Muscle of back (tissue), 11 donors: ENCODE results near the gene ECSIT. TPM values are rescaled to one million over a fixed set of nuclear protein-coding genes. Genes with fewer than 3 reads are reported as not detected.

Source experiments
- DNase-seq, 3 donors: peaks; one replicate each; pipeline versions ENCODE4 v3.0.0 to v3.0.0-alpha.2; 2013
- polyA plus RNA-seq, 10 donors: library from polyadenylated mRNA; unstranded; fragments of 120-200 nt; gene quantifications; one replicate each; pipeline ENCODE4 v1.2.1, GENCODE V29; 2013; ENCODE audit not compliant: insufficient read length in 10 of 10

The ECSIT gene
- polyA plus RNA-seq, 10 donors: 29.7 to 48.4 (median 39.1) TPM

DNA sequence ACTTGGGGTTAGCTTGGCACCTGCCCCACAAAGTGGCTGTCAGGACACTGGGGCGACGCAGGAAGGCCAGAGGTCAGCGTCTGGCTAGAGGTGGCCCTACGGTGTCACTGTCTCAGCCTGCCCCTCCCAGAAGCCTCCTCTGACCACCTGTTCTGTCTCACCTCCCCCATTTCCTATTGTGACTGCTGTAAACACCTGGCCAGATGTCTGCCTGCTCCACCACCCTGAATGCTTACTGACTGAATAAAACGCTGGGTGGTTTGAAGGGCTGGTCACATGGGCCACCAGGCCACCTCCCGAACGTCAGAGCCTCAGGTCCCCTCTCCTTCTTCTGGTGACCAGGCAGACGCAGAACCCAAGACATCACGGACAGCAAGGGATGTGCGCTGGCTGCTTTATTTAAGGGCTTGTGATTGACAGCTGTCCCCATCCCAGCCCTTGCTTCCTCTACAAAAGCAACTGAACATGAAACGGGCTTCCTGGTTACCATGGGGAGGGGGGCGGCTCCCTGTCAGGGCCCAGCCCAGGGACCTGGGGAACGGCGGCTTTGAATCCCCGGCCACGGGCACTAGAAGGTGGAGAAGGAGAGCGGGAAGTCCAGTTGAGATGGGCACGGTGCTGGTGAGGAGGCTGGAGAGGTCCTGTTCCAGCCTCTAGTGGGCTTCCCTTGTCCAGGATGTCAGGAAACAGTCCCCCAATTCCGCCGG is 23.9 kb upstream of the ECSIT start:
- no peak for DNase-seq

- DNase-seq: peak in 1 of 3 donors; percentile 44
Observed at GRCh38 chr19:11551603-11552235, 22.8 kb upstream of the ECSIT start.

DNA sequence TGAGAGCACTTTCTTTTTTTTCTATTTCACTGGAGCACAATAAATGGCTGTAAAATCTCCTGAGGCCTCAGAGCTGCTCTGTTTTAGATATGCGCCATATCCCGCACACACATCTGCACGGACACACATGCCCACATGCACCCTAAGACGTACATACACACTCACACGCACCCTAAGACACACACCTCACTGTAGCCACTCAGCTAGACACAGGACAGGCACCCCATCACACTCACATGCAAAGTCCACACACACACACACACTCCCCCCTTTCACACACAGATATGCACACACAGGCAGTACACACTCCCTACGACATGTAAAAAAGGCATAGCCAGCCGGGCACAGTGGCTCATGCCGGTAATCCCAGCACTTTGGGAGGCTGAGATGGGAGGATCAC is 21.3 kb upstream of the ECSIT start:
- no peak for DNase-seq

DNA sequence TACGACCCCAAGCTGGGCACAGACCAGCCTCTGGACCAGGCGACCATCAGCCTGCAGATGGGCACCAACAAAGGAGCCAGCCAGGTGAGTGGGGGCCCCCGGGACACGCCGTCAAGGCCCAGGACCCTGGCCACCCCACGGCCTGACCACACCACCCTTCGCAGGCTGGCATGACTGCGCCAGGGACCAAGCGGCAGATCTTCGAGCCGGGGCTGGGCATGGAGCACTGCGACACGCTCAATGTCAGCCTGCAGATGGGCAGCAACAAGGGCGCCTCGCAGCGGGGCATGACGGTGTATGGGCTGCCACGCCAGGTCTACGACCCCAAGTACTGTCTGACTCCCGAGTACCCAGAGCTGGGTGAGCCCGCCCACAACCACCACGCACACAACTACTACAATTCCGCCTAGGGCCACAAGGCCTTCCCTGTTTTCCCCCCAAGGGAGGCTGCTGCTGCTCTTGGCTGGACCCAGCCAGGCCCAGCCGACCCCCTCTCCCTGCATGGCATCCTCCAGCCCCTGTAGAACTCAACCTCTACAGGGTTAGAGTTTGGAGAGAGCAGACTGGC is 20.5 kb upstream of the ECSIT start:
- DNase-seq: no peak

DNA sequence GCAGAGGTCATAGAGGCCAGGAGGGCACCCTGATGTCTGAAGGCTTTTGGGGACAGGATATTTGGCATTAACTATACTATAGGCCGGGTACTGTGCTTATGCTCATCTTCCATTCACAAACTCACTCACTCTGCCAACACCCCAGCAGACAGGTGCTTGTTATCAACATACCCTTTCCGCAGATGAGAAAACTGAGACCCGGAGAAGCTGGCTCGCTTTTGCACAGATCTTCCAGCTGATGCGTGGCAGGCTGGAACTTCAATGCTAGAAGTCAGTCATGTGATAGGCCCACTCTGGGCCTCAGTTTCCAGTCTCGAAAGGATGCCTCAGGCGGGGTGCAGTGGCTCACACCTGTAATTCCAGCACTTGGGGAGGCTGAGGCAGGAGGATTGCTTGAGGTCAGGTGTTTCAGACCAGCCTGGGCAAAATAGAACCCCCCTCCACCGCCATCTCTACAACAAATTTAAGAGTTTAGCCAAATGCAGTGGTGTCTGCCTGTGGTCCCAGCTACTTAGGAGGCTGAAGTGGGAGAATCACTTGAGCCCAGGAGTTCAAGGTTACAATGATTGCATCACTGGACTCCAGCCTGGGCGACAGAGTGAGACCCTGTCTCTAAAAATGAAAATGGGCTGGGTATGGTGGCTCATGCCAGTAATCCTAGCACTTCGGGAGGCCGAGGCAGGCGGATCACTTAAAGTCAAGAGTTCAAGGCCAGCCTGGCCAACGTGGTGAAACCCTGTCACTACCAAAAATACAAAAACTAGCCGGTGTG is 19.2 kb upstream of the ECSIT start:
- no peak for DNase-seq

DNA sequence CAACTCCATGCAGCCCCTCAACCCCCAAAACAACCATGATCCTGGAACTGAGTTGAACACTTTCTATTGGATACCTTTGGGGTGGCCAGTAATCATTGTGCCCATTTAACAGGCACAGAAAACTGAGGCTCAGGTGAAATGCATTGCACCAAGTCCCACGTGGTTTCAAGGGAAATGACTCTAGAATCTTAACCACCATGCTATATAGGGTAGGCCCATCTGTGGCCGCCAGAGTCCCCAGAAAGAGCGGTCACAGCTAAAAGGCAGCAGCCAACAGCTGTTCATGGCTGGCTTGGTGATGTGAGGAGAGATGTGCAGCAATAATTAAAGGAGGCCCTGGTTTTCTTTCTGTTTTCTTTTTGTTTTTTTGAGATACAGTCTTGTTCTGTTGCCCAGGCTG is 12.3 kb upstream of the ECSIT start:
- DNase-seq: no peak

DNA sequence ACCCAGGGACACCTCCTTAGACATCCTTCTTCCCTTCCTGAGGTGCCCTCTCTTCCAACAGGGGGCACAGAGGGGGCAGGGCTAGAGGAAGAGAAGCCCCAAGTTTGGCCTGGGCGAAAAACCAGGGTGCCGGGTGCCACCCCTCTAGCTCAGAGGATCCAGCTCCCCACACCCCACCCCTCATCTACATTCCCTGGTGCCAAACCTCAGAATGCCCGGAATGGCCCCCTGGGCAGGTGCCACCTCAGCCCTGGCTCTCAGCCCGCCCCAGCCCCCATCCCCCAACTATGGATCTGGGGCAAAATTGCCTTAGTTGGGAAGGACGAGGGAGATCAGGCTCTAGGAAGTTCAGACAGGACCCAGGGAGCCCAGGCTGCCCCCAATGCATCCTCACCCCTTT is 11.7 kb upstream of the ECSIT start:
- no peak for DNase-seq

- DNase-seq: peak in 2 of 3 donors; percentile 61 to 65
Observed at GRCh38 chr19:11539495-11540365, 10.8 kb upstream of the ECSIT start.

GRCh38 chr19:11538232-11539036 is 9.5 kb upstream of the ECSIT start, which contains the start of gene CNN1:
CNN1 (plus strand) TSS chr19:11538851; CDS start chr19:11538928, 77 bp downstream.
- DNase-seq: peak; percentile 84 to 91 (median 90)

- peak; percentile 84 to 89 (median 87) for DNase-seq
Observed at GRCh38 chr19:11535792-11536595, 7.1 kb upstream of the ECSIT start.

DNA sequence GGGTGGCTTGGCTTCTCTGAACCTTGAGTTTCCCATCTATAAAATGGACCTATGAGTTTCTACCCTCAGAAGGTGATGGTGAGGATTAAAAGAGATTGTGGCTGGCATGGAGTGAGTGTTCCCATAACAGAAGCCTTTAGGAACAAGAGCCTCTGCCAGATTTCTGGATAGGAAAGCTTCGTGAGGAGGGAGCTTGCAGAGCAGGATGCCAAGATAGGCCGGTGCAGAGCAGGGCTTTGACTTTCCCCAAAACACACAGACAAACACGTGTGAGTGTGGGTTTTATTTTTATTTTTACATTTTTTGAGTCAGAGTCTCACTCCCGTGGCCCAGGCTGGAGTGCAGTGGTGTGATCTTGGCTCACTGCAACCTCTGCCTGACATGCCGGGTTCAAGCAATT is 6.0 kb upstream of the ECSIT start:
- DNase-seq: peak in 1 of 3 donors; percentile 42

DNA sequence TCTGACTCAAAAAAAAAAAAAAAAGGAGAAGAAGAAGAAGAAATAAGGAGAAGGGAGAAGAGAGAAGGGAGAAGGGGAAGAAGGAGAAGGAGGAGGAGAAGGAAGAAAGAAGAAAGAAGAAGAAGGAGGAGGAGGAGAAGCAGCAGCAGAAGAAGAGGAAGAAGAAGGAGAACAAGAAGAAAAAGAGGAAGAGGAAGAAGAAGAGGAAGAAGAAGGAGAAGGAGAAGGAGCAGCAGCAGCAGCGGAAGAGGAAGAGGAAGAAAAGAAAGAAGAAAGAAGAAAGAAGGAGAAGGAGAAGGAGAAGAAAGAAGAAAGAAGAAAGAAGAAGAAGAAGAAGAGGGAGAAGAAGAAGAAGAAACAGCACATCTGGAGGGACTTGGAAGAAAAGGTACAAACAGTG is 5.6 kb upstream of the ECSIT start:
- DNase-seq: no peak

DNA sequence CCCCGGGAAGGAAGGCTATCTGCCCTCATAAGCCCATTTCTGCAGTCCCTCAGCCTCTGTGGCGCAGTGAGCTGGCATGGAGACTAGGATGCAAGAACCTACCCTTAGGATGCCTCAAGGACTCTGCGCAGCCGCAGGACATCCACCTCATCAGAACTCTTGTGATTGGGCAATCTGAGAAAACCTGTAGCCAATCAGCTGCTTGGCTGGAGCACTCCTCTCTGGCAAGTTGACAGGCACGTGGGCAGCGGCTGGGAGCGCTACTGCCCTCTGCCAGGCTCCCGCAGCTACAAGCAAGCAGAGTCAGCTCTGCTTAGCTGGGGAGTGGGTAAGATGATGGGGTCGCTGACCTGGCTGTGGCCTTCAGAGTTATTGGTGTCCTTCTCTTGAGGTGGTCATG is 1.5 kb upstream of the ECSIT start:
- peak; percentile 48 to 68 (median 52) for DNase-seq

DNA sequence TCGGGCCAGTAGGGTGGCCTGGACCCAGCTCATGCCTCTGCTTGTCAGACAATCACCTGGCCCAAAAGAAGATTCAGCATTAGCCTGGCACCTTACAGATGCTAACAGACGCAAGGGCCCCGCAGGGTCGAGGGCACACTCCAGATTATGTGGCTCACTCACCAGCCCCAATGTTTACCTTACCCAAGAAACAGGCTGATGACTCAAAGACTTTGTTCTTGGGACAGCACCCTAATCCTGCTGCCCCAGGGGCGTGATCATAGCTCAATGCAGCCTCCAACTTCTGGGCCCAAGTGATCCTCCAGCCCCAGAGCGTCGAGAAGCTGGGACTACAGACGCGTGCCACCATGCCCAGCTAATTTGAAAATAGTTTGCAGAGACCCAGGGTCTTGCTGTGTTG is 9.8 kb downstream of the ECSIT start:
- no peak for DNase-seq

GRCh38 chr19:11513946-11514345 is 15.0 kb downstream of the ECSIT start:
- DNase-seq: no peak

DNA sequence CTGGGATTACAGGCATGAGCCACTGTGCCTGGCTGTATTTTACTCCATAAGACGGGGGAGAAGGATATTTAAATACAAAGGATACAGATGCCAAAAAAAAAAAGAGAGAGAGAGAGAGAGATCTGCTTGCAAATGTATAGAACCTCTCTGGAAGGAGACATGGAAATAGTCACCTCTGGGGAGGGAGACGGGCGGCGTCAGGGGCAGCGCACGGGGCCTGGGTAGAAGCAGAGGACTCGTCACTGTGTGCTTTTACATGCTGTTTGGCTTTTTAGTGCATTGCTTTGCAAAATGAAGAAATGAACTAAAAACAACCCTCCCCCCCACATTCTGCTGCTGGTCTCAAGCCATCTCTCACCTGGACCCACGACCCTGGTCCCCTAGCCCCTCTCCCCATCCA is 18.5 kb downstream of the ECSIT start:
- DNase-seq: no peak

GRCh38 chr19:11507370-11508078 is 21.4 kb downstream of the ECSIT start:
- DNase-seq: no peak

DNA sequence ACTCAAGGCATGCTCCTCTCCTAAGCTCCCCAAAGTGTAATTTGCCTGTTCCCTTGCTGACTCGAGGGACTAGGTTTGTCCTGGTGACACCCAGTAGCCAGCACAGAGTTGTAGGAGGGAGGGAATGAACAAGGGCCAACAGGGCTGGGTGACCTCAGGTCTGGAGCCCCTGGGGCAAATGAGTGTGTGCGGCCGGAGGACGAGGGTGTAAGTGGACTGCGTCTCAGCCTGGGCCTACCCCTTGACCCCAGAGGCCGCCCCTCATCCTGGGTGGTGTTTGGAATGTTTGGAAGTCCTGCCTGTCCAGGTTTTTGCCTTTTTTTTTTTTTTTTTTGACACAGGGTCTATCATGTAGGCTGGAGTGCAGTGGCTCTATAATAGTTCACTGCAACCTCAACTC is 22.0 kb downstream of the ECSIT start:
- DNase-seq: no peak

GRCh38 chr19:11506101-11506555 is 22.8 kb downstream of the ECSIT start:
- no peak for DNase-seq
